Fibroblast of lung (primary cell): ENCODE data around the gene CFAP90. TPM values are rescaled to one million over a fixed set of nuclear protein-coding genes. Genes with fewer than 3 reads are reported as not detected.

ENCODE experiments used
- DNase-seq, 2 donors: peaks; one replicate each; pipeline versions ENCODE4 v3.0.0 to v3.0.0-alpha.2; 2010; ENCODE audit warnings: low read depth in 2 of 2
- H2AFZ ChIP-seq: 2 replicates; pipeline ENCODE4 v1.5.1; 2012; ENCODE audit warnings: low read length, control low read depth, inconsistent platforms
- H3K27ac ChIP-seq: 2 replicates; pipeline ENCODE4 v1.5.1; 2011; ENCODE audit warnings: low read length, control low read depth; ENCODE audit not compliant: insufficient read depth
- H3K27me3 ChIP-seq: 2 replicates; pipeline ENCODE4 v1.5.1; 2011; ENCODE audit warnings: mild to moderate bottlenecking, low read length; ENCODE audit not compliant: control insufficient read depth, insufficient read depth
- H3K36me3 ChIP-seq: 2 replicates; pipeline ENCODE4 v1.5.1; 2011; ENCODE audit warnings: low read length; ENCODE audit not compliant: control insufficient read depth, insufficient read depth
- H3K4me1 ChIP-seq: 2 replicates; pipeline ENCODE4 v1.5.1; 2011; ENCODE audit warnings: low read length; ENCODE audit not compliant: control insufficient read depth, insufficient read depth; ENCODE audit errors: extremely low read depth
- H3K4me2 ChIP-seq: 2 replicates; pipeline ENCODE4 v1.5.1; 2011; ENCODE audit warnings: low read length, control low read depth; ENCODE audit not compliant: insufficient read depth; ENCODE audit errors: extremely low read depth
- H3K4me3 ChIP-seq, 4 experiments: fragments of 200-600 bp in 1 of 4; sonication (generic) in 1 of 4; replicated peaks in 1 of 4; 2 replicates each; pipeline ENCODE4 v1.5.1; 2011 to 2016; ENCODE audit warnings: low read length in 4 of 4, low read depth in 3 of 4, mild to moderate bottlenecking in 3 of 4, control low read depth in 2 of 4, inconsistent platforms in 1 of 4, mixed read lengths in 1 of 4; ENCODE audit not compliant: insufficient read depth in 1 of 4; ENCODE audit errors: control extremely low read depth in 1 of 4
- H3K79me2 ChIP-seq: 2 replicates; pipeline ENCODE4 v1.5.1; 2012; ENCODE audit warnings: mild to moderate bottlenecking, low read length, inconsistent platforms; ENCODE audit not compliant: control insufficient read depth, insufficient read depth
- H3K9ac ChIP-seq: 2 replicates; pipeline ENCODE4 v1.5.1; 2011; ENCODE audit warnings: mild to moderate bottlenecking, low read length, control low read depth; ENCODE audit not compliant: insufficient read depth
- H3K9me3 ChIP-seq: 2 replicates; pipeline ENCODE4 v1.5.1; 2012; ENCODE audit warnings: low read depth, low read length; ENCODE audit not compliant: control insufficient read depth, insufficient read depth
- H4K20me1 ChIP-seq: 2 replicates; pipeline ENCODE4 v1.5.1; 2011; ENCODE audit warnings: low read length; ENCODE audit not compliant: control insufficient read depth, insufficient read depth; ENCODE audit errors: extremely low read depth
- EZH2 ChIP-seq: IDR thresholded peaks from 2 replicates; pipeline ENCODE4 v1.5.1; 2012; ENCODE audit warnings: low read length, control low read depth, mild to moderate bottlenecking; ENCODE audit errors: missing control alignments
- polyA plus RNA-seq, 2 donors: library from polyadenylated mRNA; depleted of rRNA in 1 of 2; stranded (reverse) in 1 of 2; unstranded in 1 of 2; fragments of >200 nt; gene quantifications; 2 replicates each; pipeline ENCODE4 v1.2.1, GENCODE V29; 2011 to 2012; ENCODE audit warnings: missing spikeins in 1 of 2
- total RNA-seq: library from RNA; depleted of rRNA; stranded (reverse); fragments of >200 nt; gene quantifications from 2 replicates; pipeline ENCODE4 v1.2.1, GENCODE V29; 2014
- TF ChIP-seq, protein P1 (sequence below), 2 donors: IDR thresholded peaks in 1 of 2; conservative IDR thresholded peaks in 1 of 2; 1 replicate in 1 of 2; 2 replicates in 1 of 2; pipeline ENCODE4 v1.5.1; 2011 to 2012; ENCODE audit warnings: low read length in 2 of 2, control low read depth in 1 of 2, inconsistent platforms in 1 of 2, low read depth in 1 of 2, mild to moderate bottlenecking in 1 of 2

CFAP90 gene
- total and polyA plus RNA-seq, 2 donors (not counting 1 experiment from before 2014, with no cell fraction given), result not detected

DNA sequence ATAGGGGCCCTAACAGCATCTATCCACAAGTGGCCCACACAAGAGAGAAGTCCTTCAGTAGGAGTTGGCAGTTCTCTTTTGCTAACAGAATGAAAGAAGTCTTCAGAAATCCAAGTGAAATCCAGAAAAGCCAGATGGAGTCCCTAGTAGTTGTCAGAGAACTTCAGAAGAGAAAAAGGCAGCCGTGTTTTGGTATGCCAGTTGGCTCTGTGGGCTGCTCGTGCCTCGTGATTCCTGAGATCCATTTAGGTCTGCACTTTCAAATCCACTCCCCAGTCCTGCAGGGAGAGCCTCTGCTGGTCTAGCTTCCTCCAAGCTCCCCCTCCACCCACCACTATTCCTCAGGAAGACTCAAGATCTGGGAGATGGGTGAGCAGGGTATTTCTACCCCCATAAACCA is 69.0 kb downstream of the CFAP90 start:
- H3K4me3 ChIP-seq, result no peak overlapping the region
- no peak for TF ChIP-seq EZH2
- TF ChIP-seq, protein P1, sequence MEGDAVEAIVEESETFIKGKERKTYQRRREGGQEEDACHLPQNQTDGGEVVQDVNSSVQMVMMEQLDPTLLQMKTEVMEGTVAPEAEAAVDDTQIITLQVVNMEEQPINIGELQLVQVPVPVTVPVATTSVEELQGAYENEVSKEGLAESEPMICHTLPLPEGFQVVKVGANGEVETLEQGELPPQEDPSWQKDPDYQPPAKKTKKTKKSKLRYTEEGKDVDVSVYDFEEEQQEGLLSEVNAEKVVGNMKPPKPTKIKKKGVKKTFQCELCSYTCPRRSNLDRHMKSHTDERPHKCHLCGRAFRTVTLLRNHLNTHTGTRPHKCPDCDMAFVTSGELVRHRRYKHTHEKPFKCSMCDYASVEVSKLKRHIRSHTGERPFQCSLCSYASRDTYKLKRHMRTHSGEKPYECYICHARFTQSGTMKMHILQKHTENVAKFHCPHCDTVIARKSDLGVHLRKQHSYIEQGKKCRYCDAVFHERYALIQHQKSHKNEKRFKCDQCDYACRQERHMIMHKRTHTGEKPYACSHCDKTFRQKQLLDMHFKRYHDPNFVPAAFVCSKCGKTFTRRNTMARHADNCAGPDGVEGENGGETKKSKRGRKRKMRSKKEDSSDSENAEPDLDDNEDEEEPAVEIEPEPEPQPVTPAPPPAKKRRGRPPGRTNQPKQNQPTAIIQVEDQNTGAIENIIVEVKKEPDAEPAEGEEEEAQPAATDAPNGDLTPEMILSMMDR (conservative IDR thresholded peaks at IDR 0.05 in 1 of 2, IDR thresholded peaks at IDR 0.05 in 1 of 2; ENCODE audit: low read depth in 1 of 2, low read length in 2 of 2), result no peak
- H3K9ac ChIP-seq, result no peak overlapping the region
- H3K4me2 ChIP-seq, result no peak overlapping the region
- no peaks in the 10 kb centered on the region for H3K27me3 ChIP-seq
- H3K9me3 ChIP-seq, result no peaks in the 10 kb centered on the region
- H3K36me3 ChIP-seq, result no peaks in the 10 kb centered on the region
- no peaks in the 10 kb centered on the region for H3K4me1 ChIP-seq
- H2AFZ ChIP-seq, result no peak overlapping the region
- H3K79me2 ChIP-seq, result no peaks in the 10 kb centered on the region
- no peak for DNase-seq
- no peaks in the 10 kb centered on the region for H4K20me1 ChIP-seq
- no peak overlapping the region for H3K27ac ChIP-seq

Other genes starting within 250 kb of the CFAP90 start
- 10.8 and 12.7 TPM in 2 replicates for gene FASTKD3, start 17.9 kb upstream of the CFAP90 start, total RNA-seq
- 16.8 and 19.0 TPM in 2 replicates for gene FASTKD3, start 17.9 kb upstream of the CFAP90 start, polyA plus RNA-seq
- 19.0 and 21.1 TPM in 2 replicates for gene MTRR, start 18.0 kb upstream of the CFAP90 start, total RNA-seq
- 40.5 and 45.1 TPM in 2 replicates for gene MTRR, start 18.0 kb upstream of the CFAP90 start, polyA plus RNA-seq